ENCODE data around the gene POTEM. TPM values are rescaled to one million over a fixed set of nuclear protein-coding genes. Genes with fewer than 3 reads are reported as not detected.
"Not testable (repeated sequence)": the region's sequence is repeated elsewhere in the genome, so short reads cannot be mapped to it uniquely, and the experiment has no call there.

Gene POTEM
- total RNA-seq, 2 experiments from 2014 or later, result not detected

DNA sequence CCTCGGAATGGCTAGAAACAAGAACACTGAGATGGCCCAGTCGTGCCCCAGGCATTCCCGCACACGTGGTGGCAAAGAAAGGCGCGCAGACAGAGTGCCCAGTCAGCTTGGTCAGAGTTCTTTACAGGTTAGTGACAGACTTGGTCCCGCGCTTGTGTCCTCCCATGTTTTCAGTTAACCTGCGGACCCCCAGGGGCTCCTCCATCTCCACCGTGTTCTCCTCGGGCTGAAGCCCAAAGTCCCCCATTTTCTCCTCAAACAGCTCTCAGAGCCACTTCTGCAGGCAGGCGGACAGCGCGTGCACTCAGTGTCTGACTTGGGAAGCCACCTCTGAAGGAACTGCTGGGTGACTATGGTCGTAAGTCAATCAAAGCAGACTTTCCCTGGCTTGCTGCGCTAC lies 60.7 kb downstream of the POTEM start:
- H3K27ac Mint-ChIP-seq; CTCF ChIA-PET; H3K4me1 ChIP-seq (ENCODE audit: insufficient read depth, low read length); POLR2A ChIA-PET; H3K36me3 ChIP-seq (ENCODE audit: insufficient read depth, low read length); H3K27ac ChIP-seq (ENCODE audit: low read depth in 1 of 2, low read length in 2 of 2); H3K9me3 Mint-ChIP-seq; H3K27me3 Mint-ChIP-seq; H3K4me3 Mint-ChIP-seq; H3K27me3 ChIP-seq (ENCODE audit: control insufficient read depth in 1 of 2, insufficient read depth in 2 of 2, low read length in 2 of 2); H3K36me3 Mint-ChIP-seq (ENCODE audit: low read depth); H3K9me3 ChIP-seq (ENCODE audit: control insufficient read depth in 1 of 2, insufficient read depth in 1 of 2, low read length in 2 of 2); H3K4me3 ChIP-seq (ENCODE audit: low read length); H3K4me1 Mint-ChIP-seq (ENCODE audit: low read depth); intact Hi-C loops (cut with DNase I, micrococcal nuclease); ATAC-seq (ENCODE audit: poor library complexity): not testable (repeated sequence)
- DNase-seq, result peak in 1 of 14 experiments; percentile 19

GRCh38 chr14:19036811-19037382 lies 69.7 kb downstream of the POTEM start:
- H3K36me3 ChIP-seq (ENCODE audit: insufficient read depth, low read length); H3K4me1 ChIP-seq (ENCODE audit: insufficient read depth, low read length); H3K9me3 ChIP-seq (ENCODE audit: control insufficient read depth in 1 of 2, insufficient read depth in 1 of 2, low read length in 2 of 2); H3K4me1 Mint-ChIP-seq (ENCODE audit: low read depth); H3K27ac ChIP-seq (ENCODE audit: low read depth in 1 of 2, low read length in 2 of 2); H3K36me3 Mint-ChIP-seq (ENCODE audit: low read depth); H3K9me3 Mint-ChIP-seq; H3K4me3 Mint-ChIP-seq; H3K27me3 ChIP-seq (ENCODE audit: control insufficient read depth in 1 of 2, insufficient read depth in 2 of 2, low read length in 2 of 2); CTCF ChIA-PET; POLR2A ChIA-PET; H3K27me3 Mint-ChIP-seq; H3K27ac Mint-ChIP-seq; ATAC-seq (ENCODE audit: poor library complexity); H3K4me3 ChIP-seq (ENCODE audit: low read length); intact Hi-C loops (cut with DNase I, micrococcal nuclease): not testable (repeated sequence)
- DNase-seq, result peak in 1 of 14 experiments; percentile 29

GRCh38 chr14:19038060-19038664 lies 70.9 kb downstream of the POTEM start:
- CTCF ChIA-PET; H3K27ac Mint-ChIP-seq; H3K4me3 ChIP-seq (ENCODE audit: low read length); H3K9me3 ChIP-seq (ENCODE audit: control insufficient read depth in 1 of 2, insufficient read depth in 1 of 2, low read length in 2 of 2); H3K27me3 Mint-ChIP-seq; H3K4me1 ChIP-seq (ENCODE audit: insufficient read depth, low read length); intact Hi-C loops (cut with DNase I, micrococcal nuclease); POLR2A ChIA-PET; H3K36me3 Mint-ChIP-seq (ENCODE audit: low read depth); H3K27me3 ChIP-seq (ENCODE audit: control insufficient read depth in 1 of 2, insufficient read depth in 2 of 2, low read length in 2 of 2); H3K36me3 ChIP-seq (ENCODE audit: insufficient read depth, low read length); H3K27ac ChIP-seq (ENCODE audit: low read depth in 1 of 2, low read length in 2 of 2); H3K4me1 Mint-ChIP-seq (ENCODE audit: low read depth); H3K9me3 Mint-ChIP-seq; H3K4me3 Mint-ChIP-seq; ATAC-seq (ENCODE audit: poor library complexity); DNase-seq: not testable (repeated sequence)

GRCh38 chr14:19038785-19039184 lies 71.6 kb downstream of the POTEM start:
- intact Hi-C loops (cut with DNase I, micrococcal nuclease); H3K27me3 ChIP-seq (ENCODE audit: control insufficient read depth in 1 of 2, insufficient read depth in 2 of 2, low read length in 2 of 2); H3K9me3 Mint-ChIP-seq; H3K27me3 Mint-ChIP-seq; DNase-seq; H3K4me3 ChIP-seq (ENCODE audit: low read length); H3K27ac ChIP-seq (ENCODE audit: low read depth in 1 of 2, low read length in 2 of 2); H3K27ac Mint-ChIP-seq; H3K4me1 Mint-ChIP-seq (ENCODE audit: low read depth); H3K4me1 ChIP-seq (ENCODE audit: insufficient read depth, low read length); H3K36me3 ChIP-seq (ENCODE audit: insufficient read depth, low read length); H3K9me3 ChIP-seq (ENCODE audit: control insufficient read depth in 1 of 2, insufficient read depth in 1 of 2, low read length in 2 of 2); POLR2A ChIA-PET; CTCF ChIA-PET; ATAC-seq (ENCODE audit: poor library complexity); H3K36me3 Mint-ChIP-seq (ENCODE audit: low read depth); H3K4me3 Mint-ChIP-seq: not testable (repeated sequence)

- H3K9me3 ChIP-seq (ENCODE audit: control insufficient read depth in 1 of 2, insufficient read depth in 1 of 2, low read length in 2 of 2); DNase-seq; H3K36me3 ChIP-seq (ENCODE audit: insufficient read depth, low read length); H3K4me3 ChIP-seq (ENCODE audit: low read length); H3K4me1 Mint-ChIP-seq (ENCODE audit: low read depth); H3K36me3 Mint-ChIP-seq (ENCODE audit: low read depth); H3K27me3 ChIP-seq (ENCODE audit: control insufficient read depth in 1 of 2, insufficient read depth in 2 of 2, low read length in 2 of 2); H3K27ac Mint-ChIP-seq; intact Hi-C loops (cut with DNase I, micrococcal nuclease); CTCF ChIA-PET; H3K27me3 Mint-ChIP-seq; POLR2A ChIA-PET; H3K9me3 Mint-ChIP-seq; ATAC-seq (ENCODE audit: poor library complexity); H3K27ac ChIP-seq (ENCODE audit: low read depth in 1 of 2, low read length in 2 of 2); H3K4me1 ChIP-seq (ENCODE audit: insufficient read depth, low read length); H3K4me3 Mint-ChIP-seq: not testable (repeated sequence)
These were observed 76.2 kb downstream of the POTEM start for GRCh38 chr14:19043384-19043783.

Data from CD4-positive, alpha-beta T cell (primary cell).